ENCODE measurements around the gene GDF10.

GDF10 gene

DNA sequence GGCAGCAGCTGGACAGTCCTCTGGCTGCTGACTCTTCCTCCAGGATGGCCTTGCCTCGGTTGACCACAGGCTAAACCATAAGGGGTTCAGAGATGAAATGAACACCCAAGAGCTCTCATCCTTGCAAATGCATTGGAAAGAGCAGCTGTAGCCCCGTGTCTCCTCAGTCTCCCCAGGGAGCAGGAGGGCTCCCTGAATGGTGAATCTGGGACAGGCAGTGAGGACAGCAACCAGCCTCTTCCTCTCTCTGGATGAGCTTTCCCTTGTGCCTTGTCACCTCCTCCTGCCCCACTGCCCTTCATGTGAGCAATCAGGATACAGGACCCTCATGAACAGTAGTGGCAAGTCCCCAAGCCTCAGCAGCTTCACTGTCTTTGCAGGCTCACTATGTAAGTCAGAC, 23.9 kb upstream of the GDF10 start:
- no peak for ATAC-seq

GRCh38 chr10:47276576-47277351, 23.2 kb upstream of the GDF10 start:
- ATAC-seq = no peak

DNA sequence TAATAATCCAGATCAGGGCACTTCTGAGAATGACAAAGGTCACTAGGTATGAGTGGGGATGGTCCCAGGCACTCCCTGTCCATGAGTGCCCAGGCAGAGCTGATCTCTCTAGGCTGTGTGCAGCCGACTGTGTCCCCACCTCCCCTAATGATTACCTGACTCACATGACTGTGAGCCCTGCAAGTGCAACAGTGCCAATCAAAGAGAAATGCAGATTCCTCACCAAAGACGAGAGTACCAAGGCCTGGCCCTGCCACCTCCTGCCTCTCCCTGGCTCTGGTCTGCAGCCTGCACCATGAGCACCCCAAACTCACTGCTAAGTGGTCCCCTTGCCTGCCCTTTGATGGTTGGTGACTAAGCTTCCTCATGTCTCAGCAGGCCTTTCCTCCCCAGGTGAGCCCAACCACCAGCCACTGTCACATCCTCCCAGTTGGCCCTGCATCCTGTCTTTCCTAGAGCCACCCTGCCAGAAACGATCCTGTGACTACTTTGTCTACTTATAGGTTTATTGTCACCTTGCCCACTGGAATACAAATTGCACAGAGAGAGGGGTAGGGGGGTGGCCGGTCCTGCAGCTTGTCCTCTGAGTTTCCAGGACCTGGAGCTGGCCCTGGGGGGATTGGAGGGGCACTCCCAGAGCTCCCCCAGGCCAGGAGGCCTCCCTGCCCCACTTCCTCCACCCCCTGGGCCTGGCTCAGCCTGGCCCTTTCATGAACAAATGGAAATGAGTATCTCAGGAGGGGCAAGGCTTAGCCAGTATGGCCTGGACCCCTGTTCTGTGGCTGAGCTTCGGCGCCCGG, 22.4 kb upstream of the GDF10 start:
- ATAC-seq = peak; percentile 78 to 79

GRCh38 chr10:47278152-47278473, 21.9 kb upstream of the GDF10 start:
- no peak for ATAC-seq

DNA sequence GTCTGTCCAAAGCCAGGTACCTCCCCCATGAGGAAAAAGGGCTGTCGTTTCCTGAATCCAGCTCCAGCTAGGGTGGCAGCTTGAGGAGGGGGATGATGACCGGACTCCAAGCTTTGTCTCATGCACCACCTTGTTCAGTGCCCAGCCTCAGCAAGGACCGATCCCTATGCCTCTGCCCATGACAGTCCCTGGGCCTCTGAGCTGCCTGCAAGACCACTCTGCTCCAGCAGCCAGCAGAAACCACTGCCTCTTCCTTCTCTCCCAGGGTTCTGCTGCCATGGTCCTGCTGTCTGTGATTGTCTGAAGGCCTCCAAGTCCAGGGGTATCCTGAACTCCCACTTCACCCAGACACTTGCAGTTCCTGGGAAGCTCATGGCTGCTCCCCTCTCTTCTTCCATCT, 21.3 kb upstream of the GDF10 start:
- ATAC-seq = no peak

DNA sequence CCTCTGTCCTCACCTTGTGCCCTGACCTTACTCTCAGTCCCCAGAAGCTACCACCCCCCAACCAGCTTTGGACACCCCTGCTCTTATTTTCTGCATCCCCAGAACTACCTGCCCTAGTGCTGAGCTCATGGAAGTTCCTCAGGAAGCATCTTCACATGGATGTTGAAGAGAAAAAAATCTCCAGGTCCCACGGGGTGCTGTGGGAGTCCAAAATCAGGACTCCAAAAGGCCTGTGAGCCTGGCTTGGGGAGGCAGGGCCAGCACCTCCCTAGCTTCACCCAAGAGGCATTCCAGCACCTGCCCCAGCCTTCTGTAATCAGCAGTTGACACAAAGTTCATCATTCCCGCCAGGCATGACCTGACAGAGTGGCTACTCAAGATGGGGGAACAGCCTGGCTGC, 20.7 kb upstream of the GDF10 start:
- no peak for ATAC-seq

GRCh38 chr10:47282005-47282656, 17.9 kb upstream of the GDF10 start:
- no peak for ATAC-seq

GRCh38 chr10:47282657-47283018, 17.4 kb upstream of the GDF10 start:
- no peak for ATAC-seq

DNA sequence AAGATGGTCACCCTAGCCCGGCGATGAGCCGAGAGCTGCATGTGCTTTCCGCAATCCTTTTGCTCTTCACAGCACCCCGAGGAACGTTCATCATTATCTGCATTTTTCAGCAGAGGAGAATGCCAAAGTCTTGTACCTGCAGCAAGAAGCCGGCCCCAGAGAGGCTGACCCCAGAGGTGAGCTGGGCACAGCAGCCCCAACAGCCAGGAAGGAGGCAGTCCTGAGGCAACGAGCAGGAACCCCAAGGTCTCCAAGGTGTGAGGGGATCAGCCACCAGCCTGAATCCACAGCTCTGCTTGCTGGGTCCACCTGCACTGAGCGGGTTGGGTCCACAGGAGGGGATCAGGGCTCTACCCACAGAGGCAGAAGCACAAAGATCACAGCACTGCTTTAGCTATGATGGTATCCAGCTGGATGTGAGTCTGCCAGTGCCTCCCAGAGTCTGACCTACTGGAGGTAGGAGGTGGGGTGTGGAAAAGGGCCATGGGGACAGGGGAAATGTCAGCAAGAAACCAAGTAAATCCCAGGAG, 16.8 kb upstream of the GDF10 start:
- ATAC-seq = no peak

- no peak for ATAC-seq
Measured at GRCh38 chr10:47283848-47284247, 16.1 kb upstream of the GDF10 start.

GRCh38 chr10:47285381-47286115, 14.4 kb upstream of the GDF10 start:
- no peak for ATAC-seq

GRCh38 chr10:47286116-47286505, 13.9 kb upstream of the GDF10 start:
- no peak for ATAC-seq

DNA sequence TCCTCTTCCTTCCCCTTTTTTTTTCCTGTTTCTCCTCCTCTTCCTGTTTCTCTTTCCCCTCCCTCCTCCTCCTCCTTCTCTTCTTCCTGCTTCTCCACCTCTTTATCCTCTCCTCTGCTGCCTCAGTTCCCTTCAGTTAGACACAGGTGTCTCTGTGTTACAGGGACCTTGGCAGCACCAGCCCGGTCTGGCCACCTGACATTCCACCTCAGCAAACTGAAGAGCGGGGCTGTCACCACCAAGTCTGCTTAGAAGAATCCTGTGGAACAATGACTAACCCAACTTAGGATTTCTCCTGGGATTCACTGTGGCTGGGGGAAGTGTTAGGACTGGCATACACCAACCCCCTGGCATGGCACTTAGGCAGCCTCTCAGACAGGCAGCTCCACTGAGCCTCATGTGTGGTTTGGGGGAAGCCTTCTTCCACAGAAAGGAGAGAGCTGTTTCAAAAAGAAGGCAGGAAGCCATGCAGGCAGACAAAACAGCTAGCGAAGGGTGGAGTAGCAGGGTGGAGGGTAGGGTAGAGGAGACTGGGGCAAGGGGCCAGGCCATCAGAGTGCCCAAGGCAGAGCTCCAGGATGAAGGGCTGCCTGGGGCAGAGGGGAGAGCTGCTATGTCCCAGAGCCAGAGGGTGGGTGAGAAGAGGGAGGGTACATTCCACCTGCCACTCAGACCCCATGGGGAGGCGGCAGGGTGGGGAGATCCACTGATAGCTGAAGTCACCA, 13.2 kb upstream of the GDF10 start:
- ATAC-seq = peak in 1 of 2 donors; percentile 18

GRCh38 chr10:47287365-47287802, 12.6 kb upstream of the GDF10 start:
- no peak for ATAC-seq

DNA sequence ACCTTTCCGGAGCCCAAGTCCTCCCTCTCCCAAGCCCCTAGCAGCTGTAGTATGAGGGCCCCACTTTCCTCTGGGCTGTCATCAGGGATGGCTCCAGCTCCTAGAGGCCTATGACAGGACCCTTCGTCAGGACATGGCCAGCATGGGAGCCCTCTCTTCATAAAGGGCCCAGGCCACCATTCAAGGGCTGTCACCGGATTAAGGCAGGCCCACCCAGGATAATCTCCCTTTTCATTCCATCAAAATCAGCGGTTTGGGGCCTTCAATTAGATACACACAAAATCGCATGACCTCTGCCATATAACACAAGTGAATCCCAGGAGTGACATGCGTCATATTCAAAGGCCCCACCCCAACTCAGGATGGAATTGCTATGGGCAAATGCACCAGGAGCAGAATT, 12.2 kb upstream of the GDF10 start:
- ATAC-seq = no peak

DNA sequence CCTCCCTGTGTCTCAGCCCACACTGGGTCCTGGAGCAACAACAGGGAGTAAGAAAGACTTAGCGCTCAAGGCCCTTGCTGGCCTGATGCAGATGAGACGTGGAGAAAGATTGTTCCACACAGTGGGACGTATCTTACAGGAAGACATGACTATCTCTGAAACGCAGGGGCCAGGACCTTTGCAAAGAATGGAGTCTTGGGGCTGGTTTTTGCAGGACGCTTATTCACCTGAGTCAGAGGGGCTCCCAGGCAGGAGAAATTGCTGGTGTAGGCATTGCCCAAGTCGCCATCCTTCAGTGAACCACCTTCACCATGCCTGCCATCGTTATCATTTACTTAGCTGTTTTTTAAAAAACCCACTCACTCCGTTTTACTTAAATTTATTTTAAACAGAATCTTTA, 11.8 kb upstream of the GDF10 start:
- ATAC-seq = no peak

- no peak for ATAC-seq
Measured at GRCh38 chr10:47288916-47289495, 11.0 kb upstream of the GDF10 start.

DNA sequence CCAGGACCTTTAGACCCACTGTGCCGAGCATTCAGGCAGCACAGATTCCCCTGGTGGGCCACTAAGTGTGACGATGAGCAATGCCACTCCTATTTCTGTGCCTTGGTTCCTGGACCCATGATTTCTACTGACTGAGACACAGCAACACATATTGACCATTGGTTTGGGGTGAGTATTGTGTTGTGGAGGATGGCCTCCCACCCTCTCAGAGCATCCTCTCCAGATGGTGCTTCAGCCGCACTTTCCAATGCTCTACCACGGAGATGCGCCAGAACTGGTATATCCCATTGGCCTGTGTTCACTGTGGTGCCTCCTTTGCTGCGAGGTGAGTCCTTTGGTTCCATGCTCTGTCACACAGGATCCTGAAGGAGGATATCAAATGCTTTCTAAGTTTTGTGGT, 10.1 kb upstream of the GDF10 start:
- ATAC-seq = no peak

DNA sequence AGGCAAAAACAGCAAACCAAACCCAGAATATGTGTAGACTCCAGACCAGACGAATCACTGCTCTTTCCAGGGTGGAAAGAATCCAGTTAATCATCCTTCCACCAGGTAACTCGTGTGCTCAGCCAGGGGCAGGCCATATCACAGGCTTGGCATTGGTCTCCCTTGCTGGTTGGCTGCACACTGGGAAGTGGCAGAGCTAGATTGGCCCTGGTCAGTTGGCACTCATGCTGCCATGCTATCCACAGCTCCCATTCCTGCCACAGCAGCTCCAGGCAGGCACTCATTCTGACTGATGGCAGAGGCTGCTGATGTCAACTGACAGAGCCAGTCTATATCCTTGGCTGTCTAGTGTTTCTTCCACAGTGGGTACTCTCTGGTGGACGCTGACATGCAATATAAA, 9.7 kb upstream of the GDF10 start:
- ATAC-seq = no peak

DNA sequence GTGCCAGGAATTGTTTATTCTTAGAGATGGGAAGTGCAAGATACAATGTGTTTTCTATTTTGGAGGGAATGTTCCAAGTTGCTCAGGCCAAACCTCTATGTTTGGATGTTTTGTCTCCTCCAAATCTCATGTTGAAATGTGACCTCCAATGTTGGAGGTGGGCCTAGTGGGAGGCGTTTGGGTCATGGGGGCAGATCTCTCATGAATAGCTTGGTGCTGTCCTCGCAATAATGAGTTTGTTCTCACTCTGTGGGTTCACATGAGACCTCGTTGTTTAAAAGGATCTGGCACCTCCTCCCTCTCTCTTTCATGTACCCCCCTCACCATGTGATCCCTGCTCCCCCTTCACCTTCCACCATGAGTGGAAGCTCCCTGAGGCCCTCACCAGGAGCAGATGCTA, 8.3 kb upstream of the GDF10 start:
- no peak for ATAC-seq

- no peak for ATAC-seq
Measured at GRCh38 chr10:47294057-47294456, 5.9 kb upstream of the GDF10 start.

GRCh38 chr10:47294501-47294900, 5.5 kb upstream of the GDF10 start:
- no peak for ATAC-seq

Measured in activated CD4-positive, CD25-positive, alpha-beta regulatory T cell treated with anti-CD3 and anti-CD28 coated beads, Interleukin-2, amount 50 U/mL, for 24 hours (primary cell).